RWPE1 (cell line): ENCODE measurements around the gene ZFP92.

Source experiments
- CTCF ChIA-PET: fragments of 350-600 bp; sonication (Branson Sonifier 250); formaldehyde crosslinking; extraction: SDS; loops from one replicate; lab custom pipeline; 2021; lab: Yijun Ruan, JAX
- POLR2A ChIA-PET: fragments of 400-600 bp; formaldehyde crosslinking; extraction: SDS; loops from one replicate; lab custom pipeline; 2020; ENCODE audit warnings: antibody characterized with exemption; ENCODE audit not compliant: low non-redundant PET; lab: Yijun Ruan, JAX
- DNase-seq: peaks from one replicate; pipeline ENCODE4 v3.0.0; 2012; ENCODE audit warnings: low spot score
- H3K27ac ChIP-seq: fragments of 450-650 bp; 2 replicates; pipeline ENCODE4 v1.5.1; 2017
- CTCF ChIP-seq: fragments of 450-650 bp; conservative IDR thresholded peaks from 2 replicates; pipeline ENCODE4 v1.5.1; 2017; ENCODE audit warnings: low read depth, mild to moderate bottlenecking

The ZFP92 gene

GRCh38 chrX:153411988-153412574 lies 809 bp downstream of the ZFP92 start:
- POLR2A ChIA-PET = no interaction called here
- CTCF ChIA-PET = no interaction called here
- no peak for TF ChIP-seq CTCF
- DNase-seq = no peak
- H3K27ac ChIP-seq = no peak overlapping the region

- TF ChIP-seq CTCF = no peak
- POLR2A ChIA-PET = no interaction called here
- DNase-seq = no peak
- CTCF ChIA-PET = no interaction called here
- H3K27ac ChIP-seq = no peak overlapping the region
Measured at GRCh38 chrX:153412746-153413720, 1.8 kb downstream of the ZFP92 start.

- H3K27ac ChIP-seq = no peak overlapping the region
- DNase-seq = no peak
- no peak for TF ChIP-seq CTCF
- ChIA-PET POLR2A (no interaction called here), CTCF (no interaction called here)
Measured at GRCh38 chrX:153413731-153414130, 2.5 kb downstream of the ZFP92 start.

GRCh38 chrX:153414856-153415510 lies 3.7 kb downstream of the ZFP92 start:
- H3K27ac ChIP-seq = no peak overlapping the region
- TF ChIP-seq CTCF = no peak

GRCh38 chrX:153416781-153417450 lies 5.6 kb downstream of the ZFP92 start:
- DNase-seq = no peak
- ChIA-PET POLR2A (no interaction called here), CTCF (interaction anchor here (0.7 kb wide), 1 partner anchor 188 kb away, joined by 3 read pairs; no protein-coding TSS in a partner anchor)
- no peak for TF ChIP-seq CTCF
- H3K27ac ChIP-seq = no peak overlapping the region

More at GRCh38 chrX:153414856-153415510, 3.7 kb downstream of the ZFP92 start:
- no peak for DNase-seq
- ChIA-PET POLR2A (no interaction called here), CTCF (no interaction called here)

- TF ChIP-seq CTCF = no peak
- H3K27ac ChIP-seq = no peak overlapping the region
- CTCF ChIA-PET = interaction anchor here (0.7 kb wide), 1 partner anchor 16 kb away, joined by 4 read pairs; no protein-coding TSS in a partner anchor
- POLR2A ChIA-PET = no interaction called here
- no peak for DNase-seq
Measured at GRCh38 chrX:153417637-153418036, 6.4 kb downstream of the ZFP92 start.
